SK-N-SH treated with all-trans-retinoic acid at 6 μM for 48 hours (cell line): ENCODE data around the gene KIAA0753.

Experiments used
- ARNTL ChIP-seq: fragments of 450-650 bp; formaldehyde crosslinking; IDR thresholded peaks from 2 replicates; pipeline ENCODE4 v1.5.0; 2020; ENCODE audit warnings: low read depth, mild to moderate bottlenecking, moderate library complexity, borderline replicate concordance
- CSDC2 ChIP-seq: fragments of 250-450 bp; sonication (Bioruptor Pico); IDR thresholded peaks from 2 replicates; pipeline ENCODE4 v1.5.0; 2020; ENCODE audit warnings: mild to moderate bottlenecking, moderate library complexity
- ESRRG ChIP-seq: fragments of 250-450 bp; sonication (Bioruptor Pico); IDR thresholded peaks from 2 replicates; pipeline ENCODE4 v1.6.1; 2021; ENCODE audit warnings: mild to moderate bottlenecking
- GLIS3 ChIP-seq: fragments of 250-450 bp; sonication (Bioruptor Pico); IDR thresholded peaks from 2 replicates; pipeline ENCODE4 v1.5.0; 2020; ENCODE audit warnings: mild to moderate bottlenecking, moderate library complexity
- ISL1 ChIP-seq: fragments of 250-450 bp; sonication (Bioruptor Pico); IDR thresholded peaks from 2 replicates; pipeline ENCODE4 v2.1.2; 2022; ENCODE audit warnings: mild to moderate bottlenecking, moderate library complexity
- OSR1 ChIP-seq: fragments of 250-450 bp; sonication (Bioruptor Pico); IDR thresholded peaks from 2 replicates; pipeline ENCODE4 v1.8.0; 2022; ENCODE audit warnings: moderate library complexity, mild to moderate bottlenecking, inconsistent platforms
- PATZ1 ChIP-seq: fragments of 250-450 bp; sonication (Bioruptor Pico); IDR thresholded peaks from 2 replicates; pipeline ENCODE4 v1.8.0; 2020; ENCODE audit warnings: mild to moderate bottlenecking, moderate library complexity, borderline replicate concordance
- RARB ChIP-seq: fragments of 250-450 bp; sonication (Bioruptor Pico); IDR thresholded peaks from 2 replicates; pipeline ENCODE4 v1.8.0; 2021; ENCODE audit warnings: mild to moderate bottlenecking, moderate library complexity
- SNAI2 ChIP-seq: fragments of 250-450 bp; sonication (Bioruptor Pico); IDR thresholded peaks from 2 replicates; pipeline ENCODE4 v1.5.0; 2020; ENCODE audit warnings: mild to moderate bottlenecking, moderate library complexity
- ZFP30 ChIP-seq: fragments of 450-650 bp; formaldehyde crosslinking; IDR thresholded peaks from 2 replicates; pipeline ENCODE4 v1.5.0; 2022; ENCODE audit warnings: mild to moderate bottlenecking, moderate library complexity
- ZNF565 ChIP-seq: fragments of 450-650 bp; formaldehyde crosslinking; conservative IDR thresholded peaks from 2 replicates; pipeline ENCODE4 v1.5.0; 2020; ENCODE audit warnings: low read depth, mild to moderate bottlenecking, moderate library complexity
- TF ChIP-seq, protein P1 (sequence below): fragments of 250-450 bp; sonication (Bioruptor Pico); IDR thresholded peaks from 2 replicates; pipeline ENCODE4 v1.5.1; 2020; ENCODE audit warnings: low read depth, mild to moderate bottlenecking, moderate library complexity

DNA sequence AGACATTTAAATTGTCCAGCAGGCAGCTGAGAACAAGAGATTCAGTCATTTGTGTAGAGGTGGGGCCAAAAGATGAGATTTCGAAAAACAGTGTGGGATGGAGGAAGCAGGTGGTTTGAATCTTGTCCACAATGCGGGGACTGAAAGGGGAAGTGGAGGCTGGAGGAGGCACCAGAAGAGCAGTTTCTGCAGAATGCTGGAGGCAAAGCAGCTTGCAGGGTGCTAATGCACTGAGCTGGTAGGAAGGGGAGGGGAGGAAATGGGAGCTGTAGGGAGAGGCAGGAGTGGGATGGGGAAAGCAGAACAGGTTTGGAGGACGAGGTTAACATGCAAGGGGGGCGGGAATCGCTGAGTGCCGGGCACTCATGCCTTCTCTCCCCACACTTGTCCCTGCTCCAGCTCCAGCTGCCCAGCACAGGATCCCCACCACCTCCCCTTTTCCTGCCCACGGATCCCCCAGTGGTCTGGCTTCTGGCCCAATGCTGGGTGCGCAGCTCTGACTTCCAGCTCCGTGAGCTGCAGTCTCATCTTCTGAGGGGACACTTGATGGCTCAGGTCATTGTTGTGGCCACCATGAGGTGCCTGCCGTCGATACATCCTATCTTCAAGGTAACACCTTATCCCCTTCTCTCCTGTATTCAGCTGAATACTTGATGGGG is 20.4 kb upstream of the KIAA0753 start:
- no peak for TF ChIP-seq ARNTL (CRISPR knock-in tag)
- no peak for TF ChIP-seq RARB (CRISPR knock-in tag)
- TF ChIP-seq GLIS3 = no peak
- TF ChIP-seq, protein P1, sequence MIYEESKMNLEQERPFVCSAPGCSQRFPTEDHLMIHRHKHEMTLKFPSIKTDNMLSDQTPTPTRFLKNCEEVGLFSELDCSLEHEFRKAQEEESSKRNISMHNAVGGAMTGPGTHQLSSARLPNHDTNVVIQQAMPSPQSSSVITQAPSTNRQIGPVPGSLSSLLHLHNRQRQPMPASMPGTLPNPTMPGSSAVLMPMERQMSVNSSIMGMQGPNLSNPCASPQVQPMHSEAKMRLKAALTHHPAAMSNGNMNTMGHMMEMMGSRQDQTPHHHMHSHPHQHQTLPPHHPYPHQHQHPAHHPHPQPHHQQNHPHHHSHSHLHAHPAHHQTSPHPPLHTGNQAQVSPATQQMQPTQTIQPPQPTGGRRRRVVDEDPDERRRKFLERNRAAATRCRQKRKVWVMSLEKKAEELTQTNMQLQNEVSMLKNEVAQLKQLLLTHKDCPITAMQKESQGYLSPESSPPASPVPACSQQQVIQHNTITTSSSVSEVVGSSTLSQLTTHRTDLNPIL (CRISPR knock-in tag) = no peak
- TF ChIP-seq CSDC2 (CRISPR knock-in tag) = no peak
- TF ChIP-seq PATZ1 (CRISPR knock-in tag) = no peak
- no peak for TF ChIP-seq SNAI2 (CRISPR knock-in tag)
- no peak for TF ChIP-seq ZNF565
- no peak for TF ChIP-seq ISL1 (CRISPR knock-in tag)
- no peak for TF ChIP-seq ZFP30
- TF ChIP-seq OSR1 (CRISPR knock-in tag) = no peak
- no peak for TF ChIP-seq ESRRG (CRISPR knock-in tag)
